Measurements from ENCODE around the gene NT5M. TPM values are rescaled to one million over a fixed set of nuclear protein-coding genes. Genes with fewer than 3 reads are reported as not detected.
"Not testable (repeated sequence)": the region's sequence is repeated elsewhere in the genome, so short reads cannot be mapped to it uniquely, and the experiment has no call there.

Gene NT5M
- polyA plus RNA-seq, 2 of the 4 experiments (the other 2 are of a cell fraction): 5.3 to 5.9 TPM

GRCh38 chr17:17300624-17301568, 2.3 kb upstream of the NT5M start (continued):
- TF ChIP-seq, protein P1, sequence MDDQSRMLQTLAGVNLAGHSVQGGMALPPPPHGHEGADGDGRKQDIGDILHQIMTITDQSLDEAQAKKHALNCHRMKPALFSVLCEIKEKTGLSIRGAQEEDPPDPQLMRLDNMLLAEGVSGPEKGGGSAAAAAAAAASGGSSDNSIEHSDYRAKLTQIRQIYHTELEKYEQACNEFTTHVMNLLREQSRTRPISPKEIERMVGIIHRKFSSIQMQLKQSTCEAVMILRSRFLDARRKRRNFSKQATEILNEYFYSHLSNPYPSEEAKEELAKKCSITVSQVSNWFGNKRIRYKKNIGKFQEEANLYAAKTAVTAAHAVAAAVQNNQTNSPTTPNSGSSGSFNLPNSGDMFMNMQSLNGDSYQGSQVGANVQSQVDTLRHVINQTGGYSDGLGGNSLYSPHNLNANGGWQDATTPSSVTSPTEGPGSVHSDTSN (IDR thresholded peaks at IDR 0.05): no peak
- TF ChIP-seq BHLHE40 (IDR thresholded peaks at IDR 0.05; ENCODE audit: low read depth, low read length) (no peak), CTCF (IDR thresholded peaks at IDR 0.05) (no peak), RNF2 (IDR thresholded peaks at IDR 0.05; ENCODE audit: borderline replicate concordance, low read depth) (no peak), CHD2 (IDR thresholded peaks at IDR 0.05; ENCODE audit: low read length, partially characterized antibody) (no peak)

GRCh38 chr17:17301659-17302058, 1.5 kb upstream of the NT5M start:
- not testable (repeated sequence) for DNase-seq (ENCODE audit: low read depth in 1 of 2, low spot score in 1 of 2); H3K4me3 ChIP-seq; ATAC-seq; H3K9me3 ChIP-seq; FAIRE-seq
- peak overlapping the region; percentile 84 to 90 for H3K27ac ChIP-seq
- H3K4me1 ChIP-seq: peaks cover 39% of the 10 kb centered on the region
- CTCF ChIA-PET: interaction anchor here (1.0 to 2.3 kb wide), 6 partner anchors 9 to 304 kb away, joined by 3 to 8 read pairs (median 4); no protein-coding TSS in a partner anchor
- H3K4me2 ChIP-seq: peak overlapping the region; percentile 87
- 88% methylated on average over 11 of the region's 11 CpGs for WGBS (ENCODE audit: missing lambda C conversion rate)
- POLR2A ChIA-PET: interaction anchor here (1.2 to 1.3 kb wide), 2 partner anchors 21 to 64 kb away, joined by 6 to 14 read pairs; partner anchors contain the start of genes COPS3 and FLCN

DNA sequence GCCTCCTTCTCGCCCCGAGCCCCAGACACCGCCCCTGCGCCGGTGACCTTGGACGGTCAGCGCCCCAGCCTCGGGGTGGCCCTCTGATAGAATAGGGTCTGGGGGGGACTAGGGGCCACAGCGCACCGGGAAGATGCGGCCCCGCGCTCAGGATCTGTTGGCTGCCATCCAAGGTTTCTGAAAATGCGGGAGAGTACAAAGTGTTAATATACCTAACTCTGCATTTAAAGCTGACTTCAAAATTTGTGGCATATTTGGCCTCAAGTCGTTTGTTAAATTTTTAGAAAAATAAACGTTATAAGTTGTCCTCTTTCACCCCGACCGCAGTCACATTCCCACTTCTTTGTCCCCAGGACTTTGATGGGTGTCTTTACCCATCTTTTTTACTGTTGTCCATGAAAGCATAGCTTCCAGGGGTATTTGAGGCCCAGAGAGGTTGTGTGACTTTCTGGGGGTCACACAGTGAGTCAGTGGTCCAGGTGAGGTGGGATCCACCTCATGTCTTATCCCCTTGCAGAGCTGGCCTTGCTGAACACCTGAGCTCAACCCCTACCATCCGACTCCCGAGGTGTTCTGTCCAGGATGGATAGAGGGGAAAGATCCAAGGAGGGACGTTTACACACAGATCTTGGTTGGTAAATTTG, 796 bp downstream of the NT5M start:
- no peak for ATAC-seq
- H3K4me2 ChIP-seq: peak overlapping the region; percentile 97
- WGBS (ENCODE audit: missing lambda C conversion rate): 32% methylated on average over 13 of the region's 21 CpGs
- ChIA-PET POLR2A (no interaction called here), CTCF (interaction anchor here (1.7 kb wide), 1 partner anchor 9 kb away, joined by 3 read pairs; no protein-coding TSS in a partner anchor)
- no peak for FAIRE-seq
- H3K4me1 ChIP-seq: peaks cover 32% of the 10 kb centered on the region
- H3K27ac ChIP-seq: peak overlapping the region; percentile 93 to 94
- DNase-seq (ENCODE audit: low read depth in 1 of 2, low spot score in 1 of 2): no peak
- H3K9me3 ChIP-seq: no peaks in the 10 kb centered on the region
- peak overlapping the region; percentile 71 for H3K4me3 ChIP-seq
- TF ChIP-seq HOXB5 (CRISPR knock-in tag; IDR thresholded peaks at IDR 0.05): no peak

DNA sequence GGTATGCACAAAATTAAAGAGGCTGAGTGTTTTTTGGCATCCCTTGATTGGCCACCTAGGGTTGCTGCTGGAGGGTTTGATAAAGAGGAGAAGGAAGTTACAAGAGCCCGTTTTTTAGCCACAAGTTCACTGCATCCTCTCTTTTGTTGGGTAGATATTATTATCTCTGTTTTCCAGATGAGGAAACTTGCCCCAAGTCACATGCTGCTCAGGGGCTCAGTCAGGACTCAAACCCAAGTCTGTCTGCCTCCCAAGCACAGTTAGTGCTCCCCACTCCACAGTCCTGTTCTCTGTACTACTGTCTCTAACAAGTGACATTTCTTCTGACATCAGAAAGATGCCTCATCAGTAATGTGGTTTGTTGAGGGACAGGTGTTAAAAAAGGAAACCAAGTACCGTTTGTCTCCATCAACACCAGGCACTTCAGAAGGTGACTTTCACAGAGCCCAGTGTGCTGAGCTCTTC, 1.4 kb downstream of the NT5M start:
- peaks cover 32% of the 10 kb centered on the region for H3K4me1 ChIP-seq
- ChIA-PET CTCF (interaction anchor here (1.7 kb wide), 1 partner anchor 8 kb away, joined by 3 read pairs; no protein-coding TSS in a partner anchor), POLR2A (no interaction called here)
- ATAC-seq: no peak
- 61% methylated on average over 2 of the region's 2 CpGs for WGBS (ENCODE audit: missing lambda C conversion rate)
- H3K27ac ChIP-seq: no peak overlapping the region
- FAIRE-seq: no peak
- H3K4me3 ChIP-seq: peak overlapping the region; percentile 71; the same call in 1 of the 3 replicates
- H3K4me2 ChIP-seq: peak overlapping the region; percentile 97
- H3K9me3 ChIP-seq: no peaks in the 10 kb centered on the region
- TF ChIP-seq, protein P1 (IDR thresholded peaks at IDR 0.05): no peak
- TF ChIP-seq GATA3 (IDR thresholded peaks at IDR 0.05; ENCODE audit: borderline replicate concordance) (no peak), FOXS1 (CRISPR knock-in tag; IDR thresholded peaks at IDR 0.05) (no peak), ESRRA (IDR thresholded peaks at IDR 0.05; ENCODE audit: borderline replicate concordance, low read length) (no peak), ZC3H11A (IDR thresholded peaks at IDR 0.05) (no peak)
- no peak for DNase-seq (ENCODE audit: low read depth in 1 of 2, low spot score in 1 of 2)
